Measurements from ENCODE around the gene XYLB. TPM values are rescaled to one million over a fixed set of nuclear protein-coding genes. Genes with fewer than 3 reads are reported as not detected.

XYLB gene
- total RNA-seq, 6 donors from 2014 or later = 1.3 to 7.3 (median 4.6) TPM

DNA sequence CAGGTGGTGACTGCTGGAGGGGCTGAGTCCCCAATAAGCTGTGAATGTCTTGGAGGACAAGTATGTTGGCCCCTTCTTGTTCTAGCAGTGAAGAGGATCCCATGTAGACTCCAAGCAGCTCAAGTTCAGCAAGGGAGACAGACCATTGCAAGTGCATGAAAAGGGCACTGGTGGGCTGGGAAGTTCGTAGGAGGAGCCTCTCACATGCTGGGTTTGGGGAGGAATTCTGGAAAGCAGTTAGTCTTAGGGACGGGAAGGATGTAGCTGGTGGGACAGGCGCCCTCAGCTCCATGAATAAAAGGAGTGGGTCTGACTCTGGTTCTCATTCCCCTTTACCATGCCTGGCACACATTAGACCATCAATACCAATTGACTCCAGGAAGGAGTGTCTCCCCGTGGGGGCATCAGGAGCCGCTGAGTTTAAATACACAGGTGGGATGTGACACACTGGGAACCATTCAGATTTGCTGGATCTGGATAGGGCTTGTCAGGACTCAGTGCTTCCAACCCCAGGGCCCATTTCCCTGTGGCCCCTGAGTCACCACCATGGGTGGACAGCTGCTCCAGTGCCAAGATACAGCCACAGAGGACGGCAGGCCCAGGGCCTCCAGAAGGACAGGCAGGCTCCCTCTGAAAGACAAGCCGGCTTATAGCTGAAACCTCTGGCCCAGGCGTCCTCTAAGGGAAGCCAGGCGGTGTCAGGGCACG, 552 bp upstream of the XYLB start:
- TF ChIP-seq POLR2A (IDR thresholded peaks at IDR 0.05) = no peak
- no peak for TF ChIP-seq EP300 (IDR thresholded peaks at IDR 0.05)
- peak; percentile 42 to 48 for ATAC-seq (ENCODE audit: low FRiP score in 2 of 2)
- DNase-seq = no peak
- Histone ChIP-seq H3K4me1 (peaks cover 3 to 13% (median 8%) of the 10 kb centered on the region in 4 donors), H3K9me3 (no peaks in the 10 kb centered on the region), H3K27ac (peak overlapping the region in 2 of 4 donors; percentile 21 to 65), H3K27me3 (no peaks in the 10 kb centered on the region), H3K4me3 (peak overlapping the region in 3 of 4 donors; percentile 65 to 87 (median 84)), H3K36me3 (no peaks in the 10 kb centered on the region)
- WGBS, 2 donors = 42 to 52% methylated on average over 9 to 10 of the region's 10 CpGs

DNA sequence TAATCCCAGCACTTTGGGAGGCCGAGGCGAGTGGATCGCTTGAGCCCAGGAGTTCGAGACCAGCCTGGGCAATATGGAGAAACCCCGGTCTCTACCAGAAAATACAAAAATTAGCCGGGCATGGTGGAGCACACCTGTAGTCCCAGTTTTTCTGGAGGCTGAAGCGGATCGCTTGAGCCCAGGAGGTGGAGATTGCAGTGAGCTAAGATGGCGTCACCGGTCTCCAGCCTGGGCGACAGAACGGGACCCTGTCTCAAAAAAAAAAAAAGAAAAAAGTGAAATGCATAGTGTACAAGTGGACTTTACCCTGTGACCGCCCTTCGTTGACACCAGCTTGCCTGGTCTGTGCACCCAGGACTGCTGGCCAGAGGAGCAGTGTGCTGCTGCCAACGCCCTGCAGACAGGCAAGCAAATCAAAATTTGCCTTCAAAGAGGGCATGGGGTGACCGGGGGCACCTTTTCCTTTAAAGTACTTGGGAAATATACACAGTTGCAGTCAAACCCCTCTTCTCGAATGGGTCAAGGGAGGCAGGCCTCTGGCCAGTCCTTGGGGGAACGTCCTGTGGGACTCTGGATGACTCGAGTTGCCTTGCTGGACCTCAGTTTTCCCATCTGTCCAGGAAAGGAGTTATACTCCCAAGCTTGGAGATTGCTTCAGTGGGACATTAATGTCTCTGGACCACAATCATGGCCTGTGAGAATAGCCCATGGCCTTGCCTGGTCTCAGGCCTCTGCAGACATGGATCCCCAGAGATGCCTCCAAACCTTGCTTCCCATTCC, 1.0 kb downstream of the XYLB start:
- Histone ChIP-seq H3K36me3 (no peaks in the 10 kb centered on the region), H3K27ac (no peak overlapping the region), H3K4me3 (peak overlapping the region; percentile 23 to 87 (median 74)), H3K4me1 (peaks cover 3 to 13% (median 8%) of the 10 kb centered on the region in 4 donors), H3K27me3 (no peaks in the 10 kb centered on the region), H3K9me3 (no peaks in the 10 kb centered on the region)
- TF ChIP-seq EP300 (IDR thresholded peaks at IDR 0.05) = no peak
- TF ChIP-seq, protein P1, sequence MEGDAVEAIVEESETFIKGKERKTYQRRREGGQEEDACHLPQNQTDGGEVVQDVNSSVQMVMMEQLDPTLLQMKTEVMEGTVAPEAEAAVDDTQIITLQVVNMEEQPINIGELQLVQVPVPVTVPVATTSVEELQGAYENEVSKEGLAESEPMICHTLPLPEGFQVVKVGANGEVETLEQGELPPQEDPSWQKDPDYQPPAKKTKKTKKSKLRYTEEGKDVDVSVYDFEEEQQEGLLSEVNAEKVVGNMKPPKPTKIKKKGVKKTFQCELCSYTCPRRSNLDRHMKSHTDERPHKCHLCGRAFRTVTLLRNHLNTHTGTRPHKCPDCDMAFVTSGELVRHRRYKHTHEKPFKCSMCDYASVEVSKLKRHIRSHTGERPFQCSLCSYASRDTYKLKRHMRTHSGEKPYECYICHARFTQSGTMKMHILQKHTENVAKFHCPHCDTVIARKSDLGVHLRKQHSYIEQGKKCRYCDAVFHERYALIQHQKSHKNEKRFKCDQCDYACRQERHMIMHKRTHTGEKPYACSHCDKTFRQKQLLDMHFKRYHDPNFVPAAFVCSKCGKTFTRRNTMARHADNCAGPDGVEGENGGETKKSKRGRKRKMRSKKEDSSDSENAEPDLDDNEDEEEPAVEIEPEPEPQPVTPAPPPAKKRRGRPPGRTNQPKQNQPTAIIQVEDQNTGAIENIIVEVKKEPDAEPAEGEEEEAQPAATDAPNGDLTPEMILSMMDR (IDR thresholded peaks at IDR 0.05) = no peak
- no peak for TF ChIP-seq POLR2A (IDR thresholded peaks at IDR 0.05)
- TF ChIP-seq POLR2AphosphoS5 (IDR thresholded peaks at IDR 0.05) = no peak
- no peak for DNase-seq
- WGBS, 2 donors = 84 to 86% methylated on average over 16 to 19 of the region's 19 CpGs
- ATAC-seq (ENCODE audit: low FRiP score in 2 of 2) = no peak

DNA sequence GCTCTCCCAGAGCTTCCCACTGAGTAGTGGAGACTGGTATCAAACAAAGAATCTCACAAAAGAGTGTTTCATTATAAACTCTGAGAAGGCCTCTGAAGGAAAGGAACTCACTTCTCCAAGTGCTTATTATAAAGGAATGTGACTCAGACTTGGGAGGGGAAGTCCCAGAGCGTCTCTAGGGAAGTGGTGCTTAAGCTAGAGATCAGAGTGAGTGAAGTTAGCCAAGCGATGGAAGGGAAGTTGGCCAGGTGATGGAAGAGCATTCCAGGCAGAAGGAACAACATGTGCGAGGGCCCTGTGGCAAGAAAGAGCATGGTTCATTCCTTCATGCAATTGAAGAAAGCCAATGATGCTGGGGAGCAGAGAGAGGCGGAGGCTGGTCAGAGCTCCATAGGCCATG, 2.3 kb downstream of the XYLB start:
- DNase-seq (peak in 1 of 2 donors; percentile 54), ATAC-seq (ENCODE audit: low FRiP score in 2 of 2) (peak in 1 of 2 donors; percentile 25)
- TF ChIP-seq, protein P1 (IDR thresholded peaks at IDR 0.05) = no peak
- TF ChIP-seq EP300 (IDR thresholded peaks at IDR 0.05) = no peak
- no peak for TF ChIP-seq POLR2AphosphoS5 (IDR thresholded peaks at IDR 0.05)
- no peak for TF ChIP-seq POLR2A (IDR thresholded peaks at IDR 0.05)
- H3K9me3 ChIP-seq = no peaks in the 10 kb centered on the region
- no peak overlapping the region for H3K27ac ChIP-seq
- 58 to 68% methylated on average over 4 of the region's 4 CpGs for WGBS, 2 donors
- H3K4me3 ChIP-seq = no peak overlapping the region
- peaks cover 3 to 13% (median 8%) of the 10 kb centered on the region in 4 donors for H3K4me1 ChIP-seq
- no peaks in the 10 kb centered on the region for H3K36me3 ChIP-seq
- H3K27me3 ChIP-seq = no peaks in the 10 kb centered on the region

DNA sequence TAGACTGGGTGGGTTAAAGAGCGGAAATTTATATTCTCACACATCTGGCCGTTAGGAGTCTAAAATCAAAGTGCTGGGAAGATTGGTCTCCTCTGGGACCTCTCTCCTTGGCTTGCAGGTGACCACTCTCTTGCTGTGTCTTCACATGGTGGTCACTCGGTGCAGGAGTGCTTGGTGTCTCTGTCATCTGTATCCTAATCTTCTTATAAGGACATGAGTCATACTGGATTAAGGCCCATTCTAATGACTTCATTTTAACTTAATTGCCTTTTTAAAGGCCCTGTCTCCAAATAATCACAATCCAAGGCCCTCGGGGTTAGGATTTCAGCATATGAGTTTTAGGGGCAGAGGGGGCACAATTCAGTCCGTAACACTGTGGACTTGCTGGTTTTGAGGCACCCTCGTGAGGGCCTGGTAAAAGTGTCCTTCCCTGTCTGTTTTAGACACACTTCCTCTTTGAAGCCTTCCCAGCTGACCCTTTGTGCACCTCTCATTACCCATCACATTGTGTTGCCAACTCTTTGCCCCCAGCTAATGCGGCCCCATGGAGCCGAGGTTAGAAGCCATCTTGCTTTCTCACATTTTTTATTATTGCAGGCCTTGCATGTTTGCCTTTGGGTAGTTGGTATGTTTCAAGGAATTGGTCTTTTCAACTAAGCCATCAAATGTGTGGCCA, 3.2 kb downstream of the XYLB start:
- H3K27ac ChIP-seq = no peak overlapping the region
- DNase-seq (no peak), ATAC-seq (ENCODE audit: low FRiP score in 2 of 2) (no peak)
- H3K4me3 ChIP-seq = no peak overlapping the region
- TF ChIP-seq EP300 (IDR thresholded peaks at IDR 0.05) (no peak), POLR2A (IDR thresholded peaks at IDR 0.05) (no peak), POLR2AphosphoS5 (IDR thresholded peaks at IDR 0.05) (no peak)
- TF ChIP-seq, protein P1 (IDR thresholded peaks at IDR 0.05) = no peak
- peaks cover 3 to 13% (median 8%) of the 10 kb centered on the region in 4 donors for H3K4me1 ChIP-seq
- no peaks in the 10 kb centered on the region for H3K9me3 ChIP-seq
- WGBS, 2 donors = 88 to 93% methylated on average over 8 of the region's 8 CpGs
- H3K36me3 ChIP-seq = no peaks in the 10 kb centered on the region
- no peaks in the 10 kb centered on the region for H3K27me3 ChIP-seq

DNA sequence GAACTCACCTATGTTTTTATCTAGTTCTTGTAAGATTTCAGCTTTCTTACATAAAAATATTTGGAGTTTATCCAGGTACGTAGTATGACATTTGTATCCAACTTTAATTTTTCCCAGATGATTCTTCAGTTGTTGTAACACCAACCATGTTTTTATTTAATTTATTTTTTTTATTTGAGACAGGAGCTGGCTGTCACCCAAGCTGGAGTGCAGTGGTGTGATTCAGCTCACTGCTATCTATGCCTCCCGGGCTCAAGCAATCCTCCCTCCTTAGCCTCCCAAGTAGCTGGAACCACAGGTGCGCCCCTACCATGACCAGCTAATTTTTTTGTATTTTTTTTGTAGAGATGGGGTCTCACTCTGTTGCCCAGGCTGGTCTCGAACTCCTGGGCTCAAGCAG, 6.6 kb downstream of the XYLB start:
- Histone ChIP-seq H3K36me3 (no peaks in the 10 kb centered on the region), H3K4me1 (no peaks in the 10 kb centered on the region), H3K4me3 (no peak overlapping the region), H3K27me3 (no peaks in the 10 kb centered on the region), H3K27ac (no peak overlapping the region), H3K9me3 (no peaks in the 10 kb centered on the region)
- TF ChIP-seq POLR2A (IDR thresholded peaks at IDR 0.05) = no peak
- TF ChIP-seq POLR2AphosphoS5 (IDR thresholded peaks at IDR 0.05) = no peak
- TF ChIP-seq, protein P1 (IDR thresholded peaks at IDR 0.05) = no peak
- TF ChIP-seq EP300 (IDR thresholded peaks at IDR 0.05) = no peak
- DNase-seq (no peak), ATAC-seq (ENCODE audit: low FRiP score in 2 of 2) (no peak)
- WGBS, 2 donors = 86 to 92% methylated on average over 4 of the region's 4 CpGs

Measured in upper lobe of left lung (tissue), 6 donors.